Naive thymus-derived CD4-positive, alpha-beta T cell (primary cell): ENCODE data around the gene TPR. TPM values are rescaled to one million over a fixed set of nuclear protein-coding genes. Genes with fewer than 3 reads are reported as not detected.

Experiments
- ATAC-seq: fragments of 150-1000 bp; cut with Tn5 transposase; 2 replicates; pipeline ENCODE4 v1.10.0; 2021; ENCODE audit warnings: mild to moderate bottlenecking, moderate library complexity
- CTCF ChIA-PET: fragments of 350-600 bp; sonication (Branson Sonifier 250); formaldehyde crosslinking; loops from one replicate; lab custom pipeline; 2021; ENCODE audit warnings: antibody characterized with exemption; lab: Charles Lee
- POLR2A ChIA-PET: fragments of 350-600 bp; sonication (Branson Sonifier 250); formaldehyde crosslinking; loops from one replicate; lab custom pipeline; 2021; ENCODE audit warnings: antibody characterized with exemption, inconsistent platforms; lab: Charles Lee
- DNase-seq, 9 donors: peaks; one replicate each; pipeline versions ENCODE4 v3.0.0 to v3.0.0-alpha.2; 2020 to 2022; ENCODE audit warnings: mixed read lengths in 1 of 9
- H3K27ac ChIP-seq: one replicate; pipeline ENCODE4 v1.7.0; 2013; ENCODE audit warnings: mild to moderate bottlenecking, low read depth, low read length, moderate library complexity
- H3K27me3 ChIP-seq, 2 donors: one replicate each; pipeline ENCODE4 v1.7.0; 2013; ENCODE audit warnings: low read length in 2 of 2, mild to moderate bottlenecking in 2 of 2, moderate library complexity in 2 of 2; ENCODE audit not compliant: control insufficient read depth in 2 of 2, insufficient read depth in 2 of 2
- H3K36me3 ChIP-seq, 3 experiments: 1 replicate in 2 of 3; 2 replicates in 1 of 3; pipeline ENCODE4 v1.7.0; 2013; ENCODE audit warnings: low read length in 3 of 3, mild to moderate bottlenecking in 3 of 3, moderate library complexity in 1 of 3; ENCODE audit not compliant: insufficient read depth in 3 of 3, control insufficient read depth in 2 of 3
- H3K4me1 ChIP-seq, 2 donors: one replicate each; pipeline ENCODE4 v1.7.0; 2013; ENCODE audit warnings: low read length in 2 of 2, mild to moderate bottlenecking in 2 of 2, moderate library complexity in 1 of 2; ENCODE audit not compliant: control insufficient read depth in 2 of 2, insufficient read depth in 2 of 2
- H3K4me3 ChIP-seq: 2 replicates; pipeline ENCODE4 v1.7.0; 2013; ENCODE audit warnings: mild to moderate bottlenecking, low read length
- H3K9me3 ChIP-seq, 3 experiments: 1 replicate in 2 of 3; 2 replicates in 1 of 3; pipeline ENCODE4 v1.7.0; 2013; ENCODE audit warnings: low read length in 3 of 3; ENCODE audit not compliant: control insufficient read depth in 2 of 3
- H3K27ac Mint-ChIP-seq, 9 donors: one replicate each; pipeline ENCODE4 v1.8.0; 2020 to 2022; ENCODE audit warnings: mixed read lengths in 9 of 9, mild to moderate bottlenecking in 8 of 9, moderate library complexity in 5 of 9, inconsistent platforms in 2 of 9
- H3K27me3 Mint-ChIP-seq, 5 donors: one replicate each; pipeline ENCODE4 v1.8.0; 2021 to 2022; ENCODE audit warnings: mixed read lengths in 5 of 5, mild to moderate bottlenecking in 1 of 5
- H3K36me3 Mint-ChIP-seq, 5 donors: one replicate each; pipeline ENCODE4 v1.8.0; 2020 to 2022; ENCODE audit warnings: mixed read lengths in 5 of 5, mild to moderate bottlenecking in 3 of 5, inconsistent platforms in 1 of 5
- H3K4me1 Mint-ChIP-seq, 7 donors: one replicate each; pipeline ENCODE4 v1.8.0; 2020 to 2022; ENCODE audit warnings: mixed read lengths in 7 of 7, mild to moderate bottlenecking in 3 of 7, inconsistent platforms in 1 of 7
- H3K4me3 Mint-ChIP-seq, 10 donors: one replicate each; pipeline ENCODE4 v1.8.0; 2020 to 2022; ENCODE audit warnings: mild to moderate bottlenecking in 10 of 10, mixed read lengths in 10 of 10, moderate library complexity in 6 of 10, inconsistent platforms in 2 of 10
- H3K9me3 Mint-ChIP-seq, 11 donors: one replicate each; pipeline ENCODE4 v1.8.0; 2020 to 2022; ENCODE audit warnings: mixed read lengths in 11 of 11, mild to moderate bottlenecking in 4 of 11, inconsistent platforms in 1 of 11, moderate library complexity in 1 of 11
- intact Hi-C, 2 donors: fragments of 100-400 bp; cut with micrococcal nuclease; formaldehyde crosslinking; loops; one replicate each; pipeline ENCODE4 v1.15.1; 2023
- polyA plus RNA-seq, 2 donors: library from polyadenylated mRNA; unstranded; fragments of 300-500 nt; fragmentation: Illumina TruSeq; gene quantifications; one replicate each; pipeline ENCODE4 v1.2.3, GENCODE V29; 2021
- total RNA-seq, 6 experiments: library from RNA in 5 of 6; stranded (reverse) in 5 of 6; gene quantifications; 1 replicate in 5 of 6; 2 replicates in 1 of 6; pipeline ENCODE4 v1.2.3 and lab custom pipeline; 2021 to 2026

The TPR gene
- total and polyA plus RNA-seq, 7 experiments from 2014 or later: 40.3 to 195 (median 140) TPM

- Mint-ChIP-seq H3K27me3 (no peaks in the 10 kb centered on the region), H3K9me3 (peaks cover 0 to 5% (median 0%) of the 10 kb centered on the region in 11 donors), H3K4me3 (peak overlapping the region in 7 of 10 donors; percentile 9 to 59 (median 32)), H3K36me3 (peaks cover 0 to 7% (median 0%) of the 10 kb centered on the region in 5 donors), H3K27ac (peak overlapping the region; percentile 30 to 91 (median 65)), H3K4me1 (peaks cover 19 to 71% (median 61%) of the 10 kb centered on the region in 7 donors)
- ChIA-PET POLR2A (interaction anchor here (0.6 to 1.7 kb wide), 2 partner anchors 12 to 14 kb away, joined by 3 to 4 read pairs; no protein-coding TSS in a partner anchor), CTCF (interaction anchor here (1.5 to 5.5 kb wide), 4 partner anchors 14 to 29 kb away, joined by 4 to 24 read pairs (median 7); no protein-coding TSS in a partner anchor)
- ATAC-seq (no peak), DNase-seq (no peak)
- Histone ChIP-seq H3K4me3 (no peak overlapping the region), H3K36me3 (no peaks in the 10 kb centered on the region), H3K4me1 (peaks cover 0 to 14% of the 10 kb centered on the region in 2 donors), H3K27me3 (no peaks in the 10 kb centered on the region), H3K27ac (no peak overlapping the region), H3K9me3 (no peaks in the 10 kb centered on the region)
- intact Hi-C loops: loop anchor here in 1 of 2 donors (1.0 to 10.0 kb wide), 5 partner anchors 8 to 1143 kb away; partner anchors contain the start of genes SWT1 and TRMT1L
Measured at GRCh38 chr1:186297439-186298045, 77.5 kb downstream of the TPR start.

DNA sequence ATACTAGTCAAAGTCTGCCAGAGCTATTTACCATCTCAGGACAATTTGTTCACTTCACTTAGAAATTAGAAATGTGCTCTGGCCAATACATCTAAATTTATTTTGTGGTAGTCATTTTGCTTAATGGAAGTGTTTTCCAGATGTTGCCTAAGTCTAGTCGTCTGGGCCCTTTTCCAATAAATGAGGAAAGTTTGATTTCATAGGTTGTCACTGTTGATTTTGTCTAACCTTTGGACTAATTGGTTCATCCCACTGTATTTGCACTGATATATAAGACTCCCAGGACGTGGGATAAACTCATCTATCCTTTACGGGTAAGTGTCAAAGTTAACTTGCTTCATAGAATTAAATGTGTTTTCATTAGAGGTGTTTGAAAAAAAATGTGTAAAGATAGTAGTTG lies 79.1 kb downstream of the TPR start, which contains the start of gene PRG4:
Gene PRG4, plus strand, starts transcription at position 300 of the 400 bp plus-strand sequence.
- no peaks in the 10 kb centered on the region for H3K27me3 ChIP-seq
- H3K36me3 Mint-ChIP-seq: peaks cover 0 to 4% (median 0%) of the 10 kb centered on the region in 5 donors
- DNase-seq (no peak), ATAC-seq (no peak)
- peaks cover 6 to 71% (median 56%) of the 10 kb centered on the region in 7 donors for H3K4me1 Mint-ChIP-seq
- peaks cover 0 to 8% of the 10 kb centered on the region in 2 donors for H3K4me1 ChIP-seq
- peaks cover 0 to 5% (median 0%) of the 10 kb centered on the region in 11 donors for H3K9me3 Mint-ChIP-seq
- H3K9me3 ChIP-seq: no peaks in the 10 kb centered on the region
- H3K27me3 Mint-ChIP-seq: no peaks in the 10 kb centered on the region
- H3K4me3 Mint-ChIP-seq: peak within 1 kb of the TSS in 5 of 10 donors; percentile 5 to 40 (median 26)
- ChIA-PET CTCF (interaction anchor here (0.6 to 5.5 kb wide), 6 partner anchors 8 to 428 kb away, joined by 3 to 24 read pairs (median 4); no protein-coding TSS in a partner anchor), POLR2A (interaction anchor here (0.6 to 2.1 kb wide), 5 partner anchors 8 to 1004 kb away, joined by 4 to 8 read pairs (median 4); no protein-coding TSS in a partner anchor)
- intact Hi-C loops: loop anchor here in 1 of 2 donors (5.0 to 10.0 kb wide), 2 partner anchors 139 to 1141 kb away; partner anchors contain the start of genes SWT1 and TRMT1L
- no peaks in the 10 kb centered on the region for H3K36me3 ChIP-seq
- H3K4me3 ChIP-seq: no peak within 1 kb of the TSS
- peak within 1 kb of the TSS in 7 of 9 donors; percentile 18 to 100 (median 33) for H3K27ac Mint-ChIP-seq
- no peak within 1 kb of the TSS for H3K27ac ChIP-seq

DNA sequence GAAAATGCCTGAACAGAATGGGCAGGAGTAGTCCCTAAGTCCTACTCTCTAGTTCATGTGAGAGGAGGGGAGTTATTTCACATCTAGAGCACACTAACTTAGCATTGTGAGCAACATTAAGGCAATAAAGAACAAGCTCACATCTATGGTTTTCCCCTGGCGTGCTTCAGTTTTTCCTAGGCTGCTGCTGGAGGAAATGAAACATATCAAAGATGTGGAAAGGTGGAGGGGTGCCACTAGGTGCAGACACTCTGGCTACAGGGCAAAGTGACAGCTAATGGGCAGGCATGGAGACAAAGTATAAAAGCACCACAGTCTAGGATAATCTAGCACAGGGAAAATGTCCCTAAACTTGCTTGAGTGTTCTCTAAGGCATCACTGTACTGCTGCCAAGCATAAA lies 82.2 kb downstream of the TPR start:
- Histone ChIP-seq H3K36me3 (no peaks in the 10 kb centered on the region), H3K27ac (no peak overlapping the region), H3K9me3 (no peaks in the 10 kb centered on the region), H3K4me3 (no peak overlapping the region), H3K27me3 (no peaks in the 10 kb centered on the region), H3K4me1 (peaks cover 0 to 34% of the 10 kb centered on the region in 2 donors)
- ChIA-PET CTCF (interaction anchor here (0.9 to 4.2 kb wide), 3 partner anchors 10 to 32 kb away, joined by 3 to 50 read pairs (median 4); no protein-coding TSS in a partner anchor), POLR2A (interaction anchor here (1.0 to 4.6 kb wide), 6 partner anchors 9 to 31 kb away, joined by 3 to 32 read pairs (median 4); no protein-coding TSS in a partner anchor)
- Mint-ChIP-seq H3K36me3 (peaks cover 0 to 13% (median 4%) of the 10 kb centered on the region in 5 donors), H3K4me1 (peaks cover 20 to 86% (median 67%) of the 10 kb centered on the region in 7 donors), H3K27me3 (no peaks in the 10 kb centered on the region), H3K27ac (peak overlapping the region in 5 of 9 donors; percentile 52 to 100 (median 81)), H3K4me3 (no peak overlapping the region), H3K9me3 (peaks cover 0 to 11% (median 0%) of the 10 kb centered on the region in 11 donors)
- DNase-seq (no peak), ATAC-seq (no peak)
- intact Hi-C loops: loop anchor here in 1 of 2 donors (10.0 kb wide), 1 partner anchor 1138 kb away; the partner anchor contains the start of genes SWT1 and TRMT1L

DNA sequence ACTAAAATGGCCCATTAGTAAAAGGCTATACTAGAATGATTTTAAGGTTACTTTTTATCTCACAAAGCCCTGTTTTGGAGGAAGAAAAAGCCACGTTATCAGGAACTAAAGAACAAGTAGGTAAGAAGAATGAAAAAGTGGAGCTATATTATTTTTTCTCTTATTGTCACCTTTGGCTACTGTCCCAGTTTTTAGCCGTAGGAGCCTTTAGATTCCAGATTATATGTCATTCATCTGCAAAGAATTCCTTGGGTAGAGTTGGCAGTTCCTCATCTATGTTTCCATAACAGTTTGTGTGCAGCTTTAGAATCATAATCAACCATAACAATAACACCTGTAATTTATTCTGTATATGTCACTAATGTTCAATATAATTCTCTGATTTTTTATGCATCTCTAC lies 83.8 kb downstream of the TPR start:
- Histone ChIP-seq H3K9me3 (no peaks in the 10 kb centered on the region), H3K4me3 (no peak overlapping the region), H3K27me3 (no peaks in the 10 kb centered on the region), H3K36me3 (no peaks in the 10 kb centered on the region), H3K4me1 (peaks cover 0 to 41% of the 10 kb centered on the region in 2 donors), H3K27ac (no peak overlapping the region)
- POLR2A ChIA-PET: interaction anchor here (1.4 to 4.6 kb wide), 5 partner anchors 8 to 33 kb away, joined by 3 to 32 read pairs (median 7); no protein-coding TSS in a partner anchor
- intact Hi-C loops: loop anchor here in 1 of 2 donors (10.0 kb wide), 1 partner anchor 1136 kb away; the partner anchor contains the start of genes SWT1 and TRMT1L
- ATAC-seq (no peak), DNase-seq (no peak)
- Mint-ChIP-seq H3K36me3 (peaks cover 4 to 20% (median 8%) of the 10 kb centered on the region in 5 donors), H3K27ac (peak overlapping the region in 7 of 9 donors; percentile 14 to 100 (median 95)), H3K27me3 (peaks cover 0 to 2% (median 0%) of the 10 kb centered on the region in 5 donors), H3K4me1 (peaks cover 32 to 90% (median 77%) of the 10 kb centered on the region in 7 donors), H3K4me3 (no peak overlapping the region), H3K9me3 (peaks cover 0 to 11% (median 2%) of the 10 kb centered on the region in 11 donors)
- CTCF ChIA-PET: interaction anchor here (1.2 to 4.2 kb wide), 2 partner anchors 12 to 15 kb away, joined by 5 to 50 read pairs; no protein-coding TSS in a partner anchor

- no peak for ATAC-seq
- Mint-ChIP-seq H3K4me1 (peaks cover 33 to 82% (median 71%) of the 10 kb centered on the region in 7 donors), H3K27ac (peak overlapping the region; percentile 92 to 100 (median 94)), H3K36me3 (peaks cover under 1 to 21% (median 9%) of the 10 kb centered on the region in 5 donors), H3K9me3 (peaks cover 0 to 7% (median 2%) of the 10 kb centered on the region in 11 donors), H3K4me3 (peak overlapping the region in 8 of 10 donors; percentile 8 to 72 (median 51)), H3K27me3 (peaks cover 0 to 3% (median 0%) of the 10 kb centered on the region in 5 donors)
- intact Hi-C loops: loop anchor here (1.0 to 10.0 kb wide), 6 partner anchors 7 to 1135 kb away; partner anchors contain the start of genes SWT1 (in 1 of the 2) and TRMT1L (in 1 of the 2)
- DNase-seq: no peak
- Histone ChIP-seq H3K9me3 (no peaks in the 10 kb centered on the region), H3K27ac (peak overlapping the region; percentile 52), H3K4me3 (no peak overlapping the region), H3K4me1 (peaks cover 0 to 41% of the 10 kb centered on the region in 2 donors), H3K36me3 (no peaks in the 10 kb centered on the region), H3K27me3 (no peaks in the 10 kb centered on the region)
- CTCF ChIA-PET: interaction anchor here (0.7 to 4.2 kb wide), 4 partner anchors 13 to 29 kb away, joined by 3 to 50 read pairs (median 4); no protein-coding TSS in a partner anchor
- POLR2A ChIA-PET: interaction anchor here (1.2 to 4.6 kb wide), 9 partner anchors 9 to 85 kb away, joined by 3 to 32 read pairs (median 6); partner anchors contain the start of gene TPR
Measured at GRCh38 chr1:186289943-186290545, 85.0 kb downstream of the TPR start.
